ENCODE measurements around the gene FOSL1.

GRCh38 chr11:65880027-65880426, 20.2 kb downstream of the FOSL1 start:
- no peak for TF ChIP-seq POLR2AphosphoS5 (IDR thresholded peaks at IDR 0.05; ENCODE audit: low read depth, low read length)
- no peak for TF ChIP-seq POLR2A (IDR thresholded peaks at IDR 0.05; ENCODE audit: low read depth, low read length)
- no peak for TF ChIP-seq PAX5 (IDR thresholded peaks at IDR 0.05; ENCODE audit: insufficient read depth, low read length, severe bottlenecking)
